ENCODE measurements around the gene CACNG4.

DNA sequence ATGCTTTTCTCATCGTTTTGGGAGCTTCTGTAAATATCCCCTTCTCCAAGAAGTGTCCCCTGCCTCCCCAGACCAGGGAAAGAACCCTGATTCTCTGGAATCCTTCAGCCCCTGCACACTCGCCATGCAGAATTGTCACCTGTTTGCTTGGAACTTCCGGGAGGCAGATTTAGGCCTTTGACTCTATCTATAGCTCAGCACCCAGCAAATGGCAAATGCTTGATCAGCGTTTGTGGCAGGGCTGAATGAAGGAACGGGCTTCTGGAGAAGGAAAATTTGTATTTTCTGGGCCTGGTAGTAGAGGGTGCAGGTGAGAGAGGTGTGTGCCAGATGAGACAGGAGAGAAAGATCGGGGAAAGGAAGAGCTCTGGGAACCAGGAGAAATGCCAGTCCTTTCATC lies 18.3 kb upstream of the CACNG4 start:
- TF ChIP-seq ZFP3 (CRISPR knock-in tag; IDR thresholded peaks at IDR 0.05) (no peak), TOX (CRISPR knock-in tag; IDR thresholded peaks at IDR 0.05; ENCODE audit: borderline replicate concordance) (no peak), RARB (CRISPR knock-in tag; IDR thresholded peaks at IDR 0.05) (no peak), ZNF8 (CRISPR knock-in tag; IDR thresholded peaks at IDR 0.05) (no peak)

Data from SK-N-SH treated with all-trans-retinoic acid at 6 μM for 48 hours (cell line).